HepG2 (cell line): ENCODE data around the gene SAMD8.
"Not testable (repeated sequence)": the region's sequence is repeated elsewhere in the genome, so short reads cannot be mapped to it uniquely, and the experiment has no call there.

ENCODE experiments used
- CTCF ChIP-seq: sonication (generic); formaldehyde crosslinking; IDR thresholded peaks from 2 replicates; pipeline ENCODE4 v1.5.0; 2020; ENCODE audit warnings: mild to moderate bottlenecking, missing genetic modification reagents, moderate library complexity
- HDAC6 ChIP-seq: fragments of 200-600 bp; sonication (generic); IDR thresholded peaks from 2 replicates; pipeline ENCODE4 v1.7.0; 2017; ENCODE audit warnings: mild to moderate bottlenecking, antibody characterized with exemption, low read length, low read depth
- TF ChIP-seq, protein P1 (sequence below): sonication (generic); formaldehyde crosslinking; IDR thresholded peaks from 2 replicates; pipeline ENCODE4 v1.4.0; 2020; ENCODE audit warnings: missing genetic modification reagents, low read depth, mild to moderate bottlenecking, borderline replicate concordance

GRCh38 chr10:75106891-75107290 lies 4.6 kb upstream of the SAMD8 start:
- not testable (repeated sequence) for TF ChIP-seq CTCF, HDAC6
- TF ChIP-seq, protein P1, sequence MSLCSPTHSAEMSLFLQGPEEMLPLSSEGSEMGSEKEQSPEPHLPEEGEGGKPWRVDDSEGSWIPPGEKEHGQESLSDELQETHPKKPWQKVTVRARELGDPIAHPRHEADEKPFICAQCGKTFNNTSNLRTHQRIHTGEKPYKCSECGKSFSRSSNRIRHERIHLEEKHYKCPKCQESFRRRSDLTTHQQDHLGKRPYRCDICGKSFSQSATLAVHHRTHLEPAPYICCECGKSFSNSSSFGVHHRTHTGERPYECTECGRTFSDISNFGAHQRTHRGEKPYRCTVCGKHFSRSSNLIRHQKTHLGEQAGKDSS (CRISPR knock-in tag), result not testable (repeated sequence)
